Testis (tissue), 3 donors: ENCODE measurements around the gene N4BP2L2. TPM values are rescaled to one million over a fixed set of nuclear protein-coding genes. Genes with fewer than 3 reads are reported as not detected.

ENCODE experiments used
- DNase-seq: peaks from one replicate; pipeline ENCODE4 v3.0.0-alpha.2; 2019
- H3K27ac ChIP-seq, 2 donors: fragments of 200-600 bp; sonication (generic); one replicate each; pipeline ENCODE4 v1.5.1; 2019
- H3K27me3 ChIP-seq: fragments of 200-600 bp; sonication (generic); one replicate; pipeline ENCODE4 v1.5.1; 2019
- H3K36me3 ChIP-seq: fragments of 200-600 bp; sonication (generic); one replicate; pipeline ENCODE4 v1.5.1; 2017; ENCODE audit warnings: low read depth; ENCODE audit errors: missing control alignments
- H3K4me1 ChIP-seq: fragments of 200-600 bp; sonication (generic); one replicate; pipeline ENCODE4 v1.5.1; 2019
- H3K4me3 ChIP-seq, 2 donors: fragments of 200-600 bp; sonication (generic); one replicate each; pipeline ENCODE4 v1.5.1; 2017 to 2019
- H3K9me3 ChIP-seq: fragments of 200-600 bp; sonication (generic); one replicate; pipeline ENCODE4 v1.5.1; 2017
- POLR2A ChIP-seq: fragments of 450-650 bp; IDR thresholded peaks from one replicate; pipeline ENCODE4 v1.6.1; 2017; ENCODE audit warnings: antibody characterized with exemption, mild to moderate bottlenecking, moderate library complexity
- WGBS, 2 donors: methylation state at CpG; one replicate each; pipeline ENCODE4 v1.1.5; 2018; 5-methylcytosine and 5-hydroxymethylcytosine counted together
- intact Hi-C: fragments of 100-400 bp; cut with DNase I; formaldehyde crosslinking; loops from one replicate; pipeline ENCODE4 v1.15.1; 2023; ENCODE audit warnings: low total_unique reads
- polyA plus RNA-seq: library from polyadenylated mRNA; stranded (reverse); fragments of 350-450 nt; fragmentation: Illumina TruSeq; extraction: RNeasy Lipid Tissue Mini Kit (QIAGEN cat#74804); gene quantifications from one replicate; pipeline ENCODE4 v1.2.3, GENCODE V29; 2014; ENCODE audit warnings: low read depth, low replicate concordance; ENCODE audit not compliant: insufficient read depth
- total RNA-seq, 2 donors: library from RNA; depleted of rRNA; stranded (reverse); fragments of >200 nt; gene quantifications; one replicate each; pipeline ENCODE4 v1.2.3, GENCODE V29; 2016
- TF ChIP-seq, protein P1 (sequence below), 3 experiments: fragments of 450-650 bp in 2 of 3; fragments of 200-600 bp in 1 of 3; sonication (generic) in 1 of 3; IDR thresholded peaks; one replicate each; pipeline ENCODE4 v1.5.1; 2016 to 2019; ENCODE audit warnings: antibody characterized with exemption in 3 of 3, mild to moderate bottlenecking in 2 of 3, moderate library complexity in 1 of 3

The N4BP2L2 gene
- total and polyA plus RNA-seq, 3 donors from 2014 or later, result 56.4 to 197 (median 187) TPM

DNA sequence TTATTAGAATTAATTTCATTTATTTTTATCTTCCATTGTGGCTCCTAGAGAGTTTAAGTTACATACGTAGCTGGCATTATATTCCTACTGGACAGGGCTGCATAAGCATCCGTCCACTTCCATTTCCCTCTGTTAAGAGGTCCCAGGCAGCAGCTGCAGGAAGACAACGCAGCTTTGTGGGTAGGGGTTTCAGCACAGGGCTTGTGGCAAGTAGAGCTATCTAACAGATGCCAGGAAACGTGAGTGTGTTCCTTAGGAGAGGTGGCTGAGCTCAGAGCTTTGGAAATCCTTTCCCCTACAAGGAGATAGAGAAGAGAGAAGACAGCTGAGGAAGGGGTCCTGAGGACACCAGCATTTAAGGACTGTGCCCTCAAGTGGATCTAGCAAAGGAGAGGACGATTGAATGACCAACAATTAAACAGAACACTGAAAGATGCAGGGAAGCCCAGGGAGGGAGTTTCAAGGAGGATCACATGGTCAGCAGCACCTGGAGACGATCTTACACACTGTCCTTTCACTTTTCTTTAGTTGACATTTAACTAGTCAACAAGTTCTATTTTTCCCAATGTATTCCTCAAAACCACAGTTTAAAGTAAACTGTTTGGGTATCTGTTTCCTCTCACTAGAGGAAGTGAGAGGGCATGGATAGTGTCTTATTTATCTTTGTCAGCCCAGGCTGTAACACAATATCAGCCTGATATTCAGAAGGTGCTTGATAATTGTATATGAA, 108.4 kb downstream of the N4BP2L2 start:
- Histone ChIP-seq H3K27ac (no peak overlapping the region), H3K9me3 (no peaks in the 10 kb centered on the region), H3K36me3 (no peaks in the 10 kb centered on the region), H3K4me3 (no peak overlapping the region), H3K4me1 (peaks cover 7% of the 10 kb centered on the region), H3K27me3 (no peaks in the 10 kb centered on the region)
- TF ChIP-seq, protein P1, sequence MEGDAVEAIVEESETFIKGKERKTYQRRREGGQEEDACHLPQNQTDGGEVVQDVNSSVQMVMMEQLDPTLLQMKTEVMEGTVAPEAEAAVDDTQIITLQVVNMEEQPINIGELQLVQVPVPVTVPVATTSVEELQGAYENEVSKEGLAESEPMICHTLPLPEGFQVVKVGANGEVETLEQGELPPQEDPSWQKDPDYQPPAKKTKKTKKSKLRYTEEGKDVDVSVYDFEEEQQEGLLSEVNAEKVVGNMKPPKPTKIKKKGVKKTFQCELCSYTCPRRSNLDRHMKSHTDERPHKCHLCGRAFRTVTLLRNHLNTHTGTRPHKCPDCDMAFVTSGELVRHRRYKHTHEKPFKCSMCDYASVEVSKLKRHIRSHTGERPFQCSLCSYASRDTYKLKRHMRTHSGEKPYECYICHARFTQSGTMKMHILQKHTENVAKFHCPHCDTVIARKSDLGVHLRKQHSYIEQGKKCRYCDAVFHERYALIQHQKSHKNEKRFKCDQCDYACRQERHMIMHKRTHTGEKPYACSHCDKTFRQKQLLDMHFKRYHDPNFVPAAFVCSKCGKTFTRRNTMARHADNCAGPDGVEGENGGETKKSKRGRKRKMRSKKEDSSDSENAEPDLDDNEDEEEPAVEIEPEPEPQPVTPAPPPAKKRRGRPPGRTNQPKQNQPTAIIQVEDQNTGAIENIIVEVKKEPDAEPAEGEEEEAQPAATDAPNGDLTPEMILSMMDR (IDR thresholded peaks at IDR 0.05), result no peak
- TF ChIP-seq POLR2A, result no peak
- 73 to 77% methylated on average over 6 of the region's 6 CpGs for WGBS, 2 donors
- no peak for DNase-seq
- intact Hi-C loops, result no loop called here

DNA sequence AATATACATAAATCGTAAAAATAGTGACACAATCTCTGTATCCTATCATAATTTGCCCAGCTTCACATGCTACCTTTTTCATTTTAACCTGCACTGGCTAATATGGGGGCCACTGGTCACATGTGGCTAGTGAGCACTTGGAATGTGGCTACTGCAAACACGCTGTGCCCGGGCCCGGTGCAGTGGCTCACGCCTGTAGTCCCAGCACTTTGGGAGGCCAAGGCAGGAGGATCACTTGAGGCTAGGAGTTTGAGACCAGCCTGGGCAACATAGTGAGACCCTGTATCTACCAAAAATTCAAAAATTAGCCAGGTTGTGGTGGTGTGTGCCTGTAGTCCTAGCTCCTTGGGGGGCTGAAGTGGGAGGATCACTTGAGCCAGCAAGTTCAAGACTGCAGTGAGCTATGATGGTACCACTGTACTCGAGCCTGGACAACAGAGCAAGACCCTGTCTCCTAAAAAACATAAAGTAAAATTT, 109.1 kb downstream of the N4BP2L2 start:
- H3K36me3 ChIP-seq, result no peaks in the 10 kb centered on the region
- no peak for DNase-seq
- peaks cover 7% of the 10 kb centered on the region for H3K4me1 ChIP-seq
- H3K27ac ChIP-seq, result peak overlapping the region in 1 of 2 donors; percentile 94
- H3K27me3 ChIP-seq, result no peaks in the 10 kb centered on the region
- H3K9me3 ChIP-seq, result no peaks in the 10 kb centered on the region
- WGBS, 2 donors, result 87 to 92% methylated on average over 6 of the region's 6 CpGs
- intact Hi-C loops, result no loop called here
- no peak for TF ChIP-seq POLR2A
- TF ChIP-seq, protein P1 (IDR thresholded peaks at IDR 0.05), result no peak
- H3K4me3 ChIP-seq, result no peak overlapping the region

DNA sequence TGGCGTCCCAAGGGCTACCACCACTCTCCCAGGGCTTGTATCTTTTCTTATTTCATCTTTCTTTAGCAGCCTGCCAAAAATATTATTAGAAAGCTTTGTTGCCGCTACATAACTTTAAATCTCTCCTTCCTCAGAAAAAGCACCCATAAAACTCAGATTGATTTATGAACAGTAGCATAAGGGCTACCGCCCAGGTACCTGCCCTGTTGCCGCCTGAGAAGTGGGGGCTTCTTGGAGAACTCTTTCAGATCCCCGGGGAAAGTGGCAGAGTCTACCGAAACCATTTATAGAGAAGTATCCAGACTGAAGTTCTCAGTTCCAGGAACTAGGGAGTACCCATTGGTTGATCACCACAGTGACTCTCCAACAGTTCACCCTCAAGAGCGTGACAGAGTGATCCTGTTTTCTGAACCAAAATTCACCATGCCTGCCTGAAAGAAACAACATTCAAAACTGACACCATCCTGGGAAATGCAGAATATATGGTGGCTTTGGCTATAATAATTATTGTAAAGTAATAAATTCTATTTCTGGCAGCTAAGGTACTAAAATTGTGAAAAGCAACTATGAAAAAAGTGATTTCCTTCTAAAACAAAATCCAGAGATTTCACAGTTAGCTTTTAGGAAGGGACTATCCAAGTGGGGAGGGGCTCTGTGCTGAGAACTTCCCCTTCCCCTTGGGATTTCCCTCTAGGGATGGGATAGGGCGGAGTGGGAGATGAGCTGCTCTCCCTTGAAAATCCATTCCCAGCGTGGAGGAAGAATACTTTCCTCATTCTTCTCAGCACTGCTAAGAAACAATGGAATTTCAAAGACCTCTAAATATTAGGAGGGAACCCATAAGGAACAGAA, 109.8 kb downstream of the N4BP2L2 start:
- Histone ChIP-seq H3K27me3 (no peaks in the 10 kb centered on the region), H3K4me1 (peaks cover 7% of the 10 kb centered on the region), H3K4me3 (peak overlapping the region; percentile 81), H3K36me3 (no peaks in the 10 kb centered on the region), H3K27ac (peak overlapping the region; percentile 93 to 94), H3K9me3 (no peaks in the 10 kb centered on the region)
- 28 to 32% methylated on average over 9 of the region's 9 CpGs for WGBS, 2 donors
- intact Hi-C loops, result no loop called here
- DNase-seq, result no peak
- TF ChIP-seq, protein P1 (IDR thresholded peaks at IDR 0.05), result no peak
- no peak for TF ChIP-seq POLR2A

DNA sequence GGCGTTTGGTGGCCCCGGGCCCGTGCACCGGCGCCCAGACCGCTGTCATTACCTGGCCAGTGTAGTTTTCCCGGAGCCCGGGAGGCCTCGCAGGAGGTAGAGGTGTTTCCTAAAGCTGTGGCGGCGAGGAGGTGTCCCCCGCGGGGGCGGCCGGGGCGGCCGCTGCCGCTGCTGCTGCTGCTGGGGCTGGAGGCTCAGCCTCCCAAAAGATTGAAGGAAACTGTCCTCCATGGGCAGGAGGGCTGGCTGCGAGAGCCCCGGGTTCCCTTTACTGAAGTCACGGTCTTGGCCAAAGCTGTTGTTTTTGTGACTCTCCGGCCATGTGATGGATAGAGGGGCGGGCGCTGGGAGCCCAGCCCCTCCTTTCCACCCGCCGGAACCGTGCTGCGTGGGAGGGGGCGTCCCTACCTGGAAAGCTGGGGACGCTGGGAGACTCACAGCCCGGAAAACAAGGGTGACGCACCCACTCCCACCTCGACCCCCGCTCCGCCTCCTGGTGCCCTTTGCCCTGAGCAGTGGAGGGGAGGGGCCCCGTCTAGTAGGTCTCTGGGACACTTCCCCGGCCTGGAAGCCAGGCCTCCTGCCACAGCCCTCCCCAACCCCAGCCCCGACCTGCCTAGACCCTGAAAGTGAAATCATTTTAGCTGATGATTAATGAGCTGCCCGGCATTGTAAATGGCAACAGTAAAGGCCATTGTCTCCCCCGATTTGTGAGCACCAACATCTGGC, 110.6 kb downstream of the N4BP2L2 start, which contains the start of gene N4BP2L1:
Gene N4BP2L1 (minus strand): TSS at position 279 of the 729 bp plus-strand sequence. CDS start 48 bp downstream, at position 231.
- TF ChIP-seq POLR2A, result peak; percentile 41
- TF ChIP-seq, protein P1 (IDR thresholded peaks at IDR 0.05), result no peak
- 0 to 2% methylated on average over 11 to 37 of the region's 40 CpGs for whole genome bisulfite sequencing, 2 donors
- peaks cover 7% of the 10 kb centered on the region for H3K4me1 ChIP-seq
- no peaks in the 10 kb centered on the region for H3K9me3 ChIP-seq
- DNase-seq, result peak; percentile 82
- H3K36me3 ChIP-seq, result no peaks in the 10 kb centered on the region
- no peaks in the 10 kb centered on the region for H3K27me3 ChIP-seq
- H3K27ac ChIP-seq, result peak within 1 kb of the TSS; percentile 93 to 94
- peak within 1 kb of the TSS; percentile 81 for H3K4me3 ChIP-seq
- intact Hi-C loops, result no loop called here
